ENCODE measurements around the gene THRSP.
"Not testable (repeated sequence)": the region's sequence is repeated elsewhere in the genome, so short reads cannot be mapped to it uniquely, and the experiment has no call there.

THRSP gene

DNA sequence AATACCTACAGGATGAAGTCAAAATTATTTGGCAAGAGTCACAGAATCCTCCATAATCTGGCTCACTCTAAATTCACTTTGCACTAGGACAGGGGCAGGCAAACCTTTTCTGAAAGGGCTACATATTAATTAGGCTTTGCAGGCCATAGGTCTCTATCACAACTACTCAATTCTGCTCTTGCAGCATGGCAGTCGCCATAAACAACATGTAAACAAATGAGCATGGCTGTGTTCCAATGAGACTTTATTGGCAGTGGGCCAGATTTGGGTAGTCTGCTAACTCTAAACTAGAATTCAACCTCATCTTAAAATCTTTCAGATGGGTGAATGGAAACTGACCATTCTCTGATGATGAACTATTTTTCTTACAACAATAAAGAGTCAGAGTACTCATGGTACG lies 5.8 kb downstream of the THRSP start:
- no peak for DNase-seq

DNA sequence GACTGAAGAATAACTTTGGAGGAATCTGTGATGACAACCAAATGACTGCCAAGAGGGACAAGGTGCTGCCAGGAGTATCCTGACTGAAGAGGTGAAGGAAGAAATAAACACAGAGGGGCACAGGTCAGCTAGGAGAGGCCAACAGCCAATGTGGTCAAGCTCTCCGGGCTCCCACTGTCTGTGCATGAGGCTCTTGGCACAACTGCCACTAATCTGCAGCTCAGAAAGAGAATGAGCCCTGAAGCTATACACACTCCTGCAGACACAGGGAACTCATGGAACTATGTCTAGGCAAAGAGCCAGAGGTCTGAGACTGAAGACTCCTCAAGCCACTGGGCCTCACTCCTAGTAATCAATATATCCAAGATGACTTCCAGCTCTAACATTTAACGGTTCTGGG lies 7.0 kb downstream of the THRSP start:
- no peak for DNase-seq

GRCh38 chr11:78071717-78072116 lies 8.1 kb downstream of the THRSP start:
- no peak for DNase-seq

- no peak for DNase-seq
Measured at GRCh38 chr11:78072455-78072854, 8.8 kb downstream of the THRSP start.

DNA sequence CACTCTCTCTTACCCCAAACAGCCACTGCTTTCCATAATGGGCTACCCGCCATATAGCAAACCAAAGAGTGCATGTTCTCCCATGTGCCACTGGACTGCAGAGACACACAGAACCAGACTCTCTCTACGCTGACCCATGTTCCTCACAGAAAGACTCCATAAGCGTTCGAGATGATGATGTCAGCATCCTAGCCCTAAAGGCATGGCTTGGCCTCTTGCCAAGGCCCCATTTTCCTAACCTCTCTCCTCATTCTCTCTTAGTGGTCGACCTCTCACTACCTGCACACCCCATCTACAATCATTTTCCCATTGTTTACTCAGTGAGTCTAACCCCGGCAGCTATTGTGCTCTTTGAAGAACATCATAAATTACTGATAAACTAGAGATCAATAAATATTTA lies 11.1 kb downstream of the THRSP start:
- DNase-seq = no peak

- DNase-seq = no peak
Measured at GRCh38 chr11:78076733-78077403, 13.2 kb downstream of the THRSP start.

DNA sequence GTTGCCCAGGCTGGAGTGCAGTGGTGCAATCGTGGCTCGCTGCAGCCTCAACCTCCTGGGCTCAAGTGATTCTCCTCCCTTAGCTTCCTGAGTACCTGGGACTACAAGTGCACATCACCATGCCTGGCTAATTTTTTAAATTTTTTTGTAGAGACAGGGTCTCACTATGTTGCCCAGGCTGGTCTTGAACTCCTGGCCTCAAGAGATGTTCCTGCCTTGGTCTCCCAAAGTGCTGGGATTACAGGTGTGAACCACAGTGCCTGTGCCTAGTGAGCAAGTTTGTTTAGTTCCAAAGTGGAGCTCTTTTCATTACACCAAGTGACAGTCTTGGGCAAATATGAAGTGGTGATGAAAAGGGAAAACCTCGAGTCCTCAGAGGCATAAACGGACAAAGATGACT lies 13.9 kb downstream of the THRSP start:
- not testable (repeated sequence) for DNase-seq

DNA sequence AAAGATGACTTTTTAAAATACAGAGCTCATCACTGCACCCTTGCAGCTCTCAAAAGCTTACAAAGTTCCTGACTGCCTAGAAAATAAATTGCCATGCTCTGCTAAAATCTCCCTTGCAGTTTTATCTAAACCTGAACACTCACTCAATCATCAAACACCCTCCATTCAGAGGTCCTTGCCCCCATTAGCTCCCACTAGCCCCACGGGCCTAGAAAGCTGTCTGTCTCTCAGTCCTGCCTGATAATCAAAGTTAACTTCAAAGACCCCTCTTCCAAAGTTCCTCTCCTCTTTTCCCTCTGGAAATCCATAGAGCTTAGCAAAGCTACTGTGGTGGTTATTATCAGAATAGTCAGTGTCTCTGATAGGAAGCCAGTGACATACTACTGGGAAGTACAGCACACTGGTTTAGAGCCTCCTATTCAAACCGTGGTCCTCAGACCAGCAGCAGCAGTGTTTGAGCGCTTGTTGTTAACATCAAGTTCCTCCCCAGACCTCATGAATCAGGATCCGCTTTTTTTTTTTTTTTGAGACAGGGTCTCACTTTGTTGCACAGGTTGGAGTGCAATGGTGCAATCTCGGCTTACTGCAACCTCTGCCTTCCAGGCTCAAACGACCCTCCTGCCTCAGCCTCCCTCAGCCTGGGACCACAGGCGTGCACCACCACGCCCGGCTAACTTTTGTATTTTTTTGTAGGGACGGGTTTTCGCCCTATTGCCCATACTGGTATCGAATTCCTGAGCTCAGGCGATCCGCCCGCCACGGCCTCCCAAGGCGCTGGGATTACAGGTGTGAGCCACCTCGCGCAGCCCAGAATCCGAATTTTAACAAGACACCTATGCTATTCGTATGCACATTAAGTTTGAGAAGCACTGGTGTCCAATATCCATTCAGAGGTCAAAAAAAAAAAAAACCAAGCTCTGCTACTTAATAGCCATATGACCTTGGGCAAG lies 14.8 kb downstream of the THRSP start:
- DNase-seq = no peak

DNA sequence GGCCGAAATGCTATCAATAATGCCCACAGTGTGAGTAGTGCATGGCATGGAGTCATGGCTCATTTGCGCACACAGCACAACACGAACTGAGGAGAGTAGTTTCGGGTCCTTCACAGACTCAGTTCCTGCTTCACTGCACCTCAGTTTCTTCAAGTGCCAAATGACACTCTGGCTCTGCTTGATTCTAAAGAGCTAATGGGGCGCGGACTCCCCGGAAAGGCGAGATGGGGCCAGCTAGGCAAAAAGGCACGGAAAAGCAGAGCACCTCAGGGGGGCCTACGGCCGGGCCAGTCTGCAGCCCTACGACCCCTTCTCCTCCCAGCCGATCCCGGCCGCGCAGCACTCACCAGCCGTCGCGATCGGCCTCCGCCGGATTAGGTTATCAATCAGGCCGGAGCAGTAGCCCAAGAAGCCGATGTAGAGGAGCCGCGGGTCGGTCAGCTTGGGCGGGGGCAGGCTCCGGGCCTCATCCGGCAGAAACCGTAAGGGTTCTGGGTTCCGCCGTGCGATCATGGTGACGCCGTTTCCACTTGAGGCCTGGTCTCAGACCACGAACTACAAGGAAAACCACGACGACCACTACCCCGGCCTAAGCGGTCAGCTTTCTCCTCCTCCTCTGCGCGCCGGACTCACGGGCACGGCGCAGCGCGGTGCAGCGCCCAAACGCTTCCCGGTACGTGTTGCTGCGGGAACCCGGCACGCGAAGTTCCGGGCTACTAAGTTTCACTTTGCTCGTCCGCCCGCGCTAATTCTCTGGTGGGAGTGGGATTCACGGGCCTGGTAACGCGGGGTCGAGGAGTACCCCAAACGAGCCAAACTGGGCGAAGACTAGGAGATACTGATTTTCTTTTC lies 15.8 kb downstream of the THRSP start, which contains the start of gene NDUFC2:
Gene NDUFC2, minus strand, starts transcription at position 631 of the 852 bp plus-strand sequence. Its CDS starts 118 bp downstream, at position 513.
- DNase-seq = peak; percentile 84

DNA sequence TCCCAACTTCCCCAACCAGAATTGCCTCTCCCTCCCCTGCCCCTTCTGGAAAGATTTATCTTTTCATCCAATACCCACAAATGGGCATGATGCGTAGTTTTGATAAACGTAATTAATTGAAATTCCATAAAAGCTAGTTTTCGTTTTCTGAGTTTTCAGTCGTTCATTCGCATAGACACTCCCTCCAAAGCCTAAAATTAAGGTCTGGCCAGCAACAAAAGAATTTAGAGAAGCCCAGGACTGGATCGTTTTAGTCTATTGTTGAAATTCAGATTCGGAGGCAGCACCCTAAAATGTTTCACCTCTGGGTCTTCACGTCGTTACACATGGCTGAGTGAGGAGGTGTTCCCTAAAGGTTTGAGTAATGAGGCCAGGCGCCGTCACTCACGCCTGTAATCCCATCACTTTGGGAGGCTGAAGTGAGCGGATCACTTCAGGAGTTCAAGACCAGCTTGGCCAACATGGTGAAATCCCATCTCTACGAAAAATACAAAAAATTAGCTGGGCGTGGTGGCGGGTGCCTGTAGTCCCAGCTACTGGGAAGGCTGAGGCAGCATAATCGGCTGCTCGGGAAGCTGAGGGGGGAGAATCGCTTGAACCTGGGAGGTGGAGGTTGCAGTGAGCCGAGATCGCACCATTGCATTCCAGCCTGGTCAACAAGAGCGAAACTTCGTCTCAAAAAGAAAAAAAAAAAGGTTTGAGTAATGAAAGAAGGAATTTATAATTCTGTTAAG lies 16.6 kb downstream of the THRSP start:
- DNase-seq = no peak

DNA sequence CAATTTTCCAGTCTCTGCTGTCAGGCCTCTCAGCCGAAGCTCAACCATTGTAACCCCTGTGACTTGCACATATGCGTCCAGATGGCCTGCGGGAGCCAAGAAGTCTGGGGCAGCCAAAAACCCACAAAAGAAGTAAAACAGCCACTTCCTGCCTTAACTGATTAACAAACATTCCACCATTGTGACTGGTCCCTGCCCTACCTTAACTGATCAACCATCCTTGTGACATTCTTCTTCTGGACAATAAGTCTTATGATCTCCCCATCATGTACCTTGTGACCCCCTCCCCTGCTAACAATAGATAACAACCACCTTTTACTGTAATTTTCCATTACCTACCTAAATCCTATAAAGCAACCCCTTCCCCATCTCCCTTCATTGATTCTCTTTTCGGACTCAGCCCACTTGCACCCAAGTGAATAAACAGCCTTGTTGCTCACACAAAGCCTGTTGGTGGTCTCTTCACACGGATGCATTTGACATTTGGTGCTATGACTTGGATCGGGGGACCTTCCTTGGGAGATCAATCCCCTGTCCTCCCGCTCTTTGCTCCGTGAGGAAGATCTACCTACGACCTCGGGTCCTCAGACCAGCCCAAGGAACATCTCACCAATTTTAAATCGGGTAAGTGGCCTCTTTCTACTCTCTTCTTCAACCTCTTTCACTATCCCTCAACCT lies 17.3 kb downstream of the THRSP start:
- DNase-seq = no peak

GRCh38 chr11:78081583-78081982 lies 17.9 kb downstream of the THRSP start:
- no peak for DNase-seq

DNA sequence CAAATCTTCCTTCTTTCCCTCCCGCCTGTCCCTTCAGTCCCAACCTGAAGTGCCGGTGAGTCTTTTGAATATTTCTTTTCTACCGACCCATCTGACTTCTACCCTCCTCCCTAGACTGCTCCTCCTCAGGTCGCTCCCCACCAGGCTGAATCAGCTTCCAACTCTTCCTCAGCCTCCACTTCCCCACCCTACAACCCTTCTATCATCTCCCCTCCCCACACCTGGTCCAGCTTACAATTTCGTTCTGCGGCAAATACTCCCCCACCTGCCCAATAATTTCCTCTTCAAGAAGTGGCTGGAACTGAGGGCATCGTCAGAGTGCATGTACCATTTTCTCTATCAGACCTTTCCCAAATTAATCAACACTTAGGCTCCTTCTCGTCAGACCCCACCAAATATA lies 18.5 kb downstream of the THRSP start:
- no peak for DNase-seq

DNA sequence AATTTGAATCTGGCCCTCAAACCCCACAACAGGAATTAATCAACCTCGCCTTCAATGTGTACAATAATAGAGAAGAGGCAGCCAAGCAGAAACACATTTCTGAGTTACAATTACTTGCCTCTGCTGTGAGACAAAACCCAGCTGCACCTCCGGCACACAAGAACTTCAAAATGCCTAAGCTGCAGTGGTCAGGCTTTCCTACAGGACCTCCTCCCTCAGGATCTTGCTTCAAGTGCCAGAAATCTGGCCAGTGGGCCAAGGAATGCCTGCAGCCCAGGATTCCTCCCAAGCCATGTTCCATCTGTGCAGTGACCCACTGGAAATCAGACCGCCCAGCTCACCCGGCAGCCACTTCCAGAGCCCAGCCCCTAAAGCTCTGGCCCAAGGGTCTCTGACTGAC lies 19.4 kb downstream of the THRSP start:
- DNase-seq = no peak

- not testable (repeated sequence) for DNase-seq
Measured at GRCh38 chr11:78084506-78084905, 20.8 kb downstream of the THRSP start.

DNA sequence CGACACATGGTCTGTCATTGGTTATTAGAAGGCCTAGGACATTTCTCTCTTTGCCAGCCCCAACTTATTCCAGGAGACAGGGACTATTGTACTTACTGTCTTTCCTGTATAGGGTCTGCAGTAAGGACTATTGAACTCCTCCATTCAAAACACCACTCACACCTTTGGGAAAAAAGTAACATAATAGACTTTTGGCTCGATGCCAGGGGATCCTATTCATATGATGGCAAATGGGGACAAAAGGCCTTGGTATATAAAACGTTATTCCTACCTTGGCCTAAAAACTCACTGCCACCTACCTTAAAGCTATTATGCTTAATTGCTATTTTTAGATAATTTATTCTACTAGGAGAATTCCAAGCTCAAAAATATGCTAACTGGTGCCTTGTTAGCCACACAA lies 22.3 kb downstream of the THRSP start:
- no peak for DNase-seq

DNA sequence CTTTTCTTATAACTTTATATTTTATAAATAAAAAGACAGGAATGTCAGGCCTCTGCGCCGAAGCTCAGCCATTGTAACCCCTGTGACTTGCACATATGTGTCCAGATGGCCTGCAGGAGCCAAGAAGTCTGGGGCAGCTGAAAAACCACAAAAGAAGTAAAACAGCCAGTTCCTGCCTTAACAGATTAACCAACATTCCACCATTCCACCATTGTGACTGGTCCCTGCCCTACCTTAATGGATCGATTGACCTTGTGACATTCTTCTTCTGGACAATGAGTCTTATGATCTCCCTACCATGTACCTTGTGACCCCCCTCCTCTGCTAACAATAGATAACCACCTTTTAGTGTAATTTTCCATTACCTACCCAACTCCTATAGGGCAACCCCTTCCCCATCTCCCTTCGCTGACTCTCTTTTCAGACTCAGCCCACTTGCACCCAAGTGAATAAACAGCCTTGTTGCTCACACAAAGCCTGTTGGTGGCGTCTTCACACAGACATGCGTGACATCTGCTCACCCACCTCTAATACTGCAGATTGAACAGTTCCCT lies 22.9 kb downstream of the THRSP start:
- DNase-seq = not testable (repeated sequence)

DNA sequence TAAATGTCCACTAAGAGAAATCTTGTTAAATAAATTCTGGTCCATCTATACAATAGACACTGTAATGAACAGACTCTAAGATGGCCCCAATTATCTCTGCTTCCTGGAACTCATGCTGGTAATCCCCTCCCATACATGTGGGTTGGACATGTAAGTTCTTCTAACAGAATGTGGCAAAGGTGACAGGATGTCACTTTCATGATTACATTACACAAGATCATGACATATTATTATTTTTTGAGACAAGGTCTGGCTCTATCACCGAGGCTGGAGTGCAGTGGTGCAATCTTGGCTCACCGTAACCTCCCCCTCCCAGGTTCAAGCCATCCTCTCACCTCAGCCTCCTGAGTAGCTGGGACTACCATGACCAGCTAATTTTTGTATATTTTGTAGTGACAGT lies 30.6 kb downstream of the THRSP start:
- peak; percentile 59 for DNase-seq

DNA sequence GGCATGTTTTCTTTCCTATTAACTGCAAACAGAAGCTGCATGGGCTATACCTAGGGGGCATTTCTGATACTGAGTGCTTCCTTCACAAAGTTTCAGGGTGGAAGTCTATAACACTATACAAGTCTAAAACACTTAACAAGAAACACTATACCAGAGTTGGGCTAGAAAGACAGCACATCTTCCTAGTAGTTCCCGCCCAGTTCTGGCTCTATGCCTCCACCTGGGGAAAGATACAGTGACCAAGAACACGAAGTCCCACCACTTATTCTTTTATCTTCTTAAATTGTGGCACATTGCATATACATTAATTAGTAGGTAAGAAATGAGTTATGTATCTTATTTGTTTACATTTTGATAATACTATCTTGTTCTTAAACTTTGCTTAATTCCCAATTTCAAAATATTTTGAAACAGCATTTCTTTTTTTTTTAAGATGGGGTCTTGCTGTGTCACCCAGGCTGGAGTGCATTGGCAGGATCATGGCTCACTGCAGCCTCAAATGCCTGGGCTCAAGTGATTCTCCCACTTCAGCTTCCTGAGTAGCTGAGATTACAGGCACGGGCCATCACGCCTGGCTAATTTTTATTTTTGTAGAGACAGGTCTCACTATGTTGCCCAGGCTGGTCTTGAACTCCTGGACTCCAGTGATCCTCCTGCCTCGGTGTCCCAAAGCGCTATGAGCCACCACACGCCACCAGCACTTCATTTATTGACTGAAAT lies 34.2 kb downstream of the THRSP start:
- DNase-seq = no peak

GRCh38 chr11:78099666-78100065 lies 36.0 kb downstream of the THRSP start:
- no peak for DNase-seq

GRCh38 chr11:78100261-78100660 lies 36.6 kb downstream of the THRSP start:
- DNase-seq = no peak

Data from activated CD4-positive, alpha-beta T cell treated with anti-CD3 and anti-CD28 coated beads, Interleukin-2, Interleukin-6, amounts not matched to agents 100 ng/mL and 50 ng/mL, durations not matched to agents 16 hours and 8 hours (primary cell).